Kidney epithelial cell (primary cell): Measurements from ENCODE around the gene ABAT. TPM values are rescaled to one million over a fixed set of nuclear protein-coding genes. Genes with fewer than 3 reads are reported as not detected.

Source experiments
- DNase-seq: peaks from one replicate; pipeline ENCODE4 v3.0.0-alpha.2; 2010; ENCODE audit warnings: low read depth
- H3K27me3 ChIP-seq: 2 replicates; pipeline ENCODE4 v1.6.0; 2011; ENCODE audit warnings: low read length; ENCODE audit not compliant: control insufficient read depth, insufficient read depth
- H3K36me3 ChIP-seq: 2 replicates; pipeline ENCODE4 v1.5.1; 2011; ENCODE audit warnings: low read length; ENCODE audit not compliant: control insufficient read depth, insufficient read depth
- H3K4me3 ChIP-seq: 2 replicates; pipeline ENCODE4 v1.5.1; 2011; ENCODE audit warnings: low read depth, mild to moderate bottlenecking, control low read depth, low read length
- total RNA-seq: library from RNA; depleted of rRNA; stranded (reverse); fragments of >200 nt; gene quantifications from 2 replicates; pipeline ENCODE4 v1.2.3, GENCODE V29; 2015
- TF ChIP-seq, protein P1 (sequence below): IDR thresholded peaks from 2 replicates; pipeline ENCODE4 v1.5.1; 2011; ENCODE audit warnings: mild to moderate bottlenecking, moderate library complexity, low read length, control low read depth, inconsistent platforms; ENCODE audit not compliant: insufficient read depth, poor library complexity, severe bottlenecking

The ABAT gene
- total RNA-seq, 1 donor from 2014 or later: 7.5 TPM

DNA sequence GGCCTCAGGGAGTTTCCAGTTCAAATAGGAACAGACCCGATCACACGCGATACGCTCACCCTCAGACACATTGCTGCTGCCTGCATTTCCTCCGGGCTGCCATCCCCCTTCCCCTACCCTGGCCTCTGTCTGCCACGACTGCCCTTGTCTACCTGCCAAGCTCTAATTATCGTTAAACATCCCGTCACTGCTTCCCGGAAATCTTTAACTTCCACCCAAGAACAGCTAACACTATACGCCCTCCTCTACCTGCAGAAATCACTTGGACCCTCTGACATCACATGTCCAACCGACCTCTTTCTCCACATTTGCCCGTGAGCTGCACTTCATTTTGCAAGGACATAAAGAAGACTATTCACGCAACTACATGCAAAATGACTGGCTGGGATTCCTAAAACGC lies 40.4 kb downstream of the ABAT start:
- Histone ChIP-seq H3K27me3 (peaks cover 12% of the 10 kb centered on the region), H3K36me3 (no peaks in the 10 kb centered on the region), H3K4me3 (no peak overlapping the region)
- TF ChIP-seq, protein P1, sequence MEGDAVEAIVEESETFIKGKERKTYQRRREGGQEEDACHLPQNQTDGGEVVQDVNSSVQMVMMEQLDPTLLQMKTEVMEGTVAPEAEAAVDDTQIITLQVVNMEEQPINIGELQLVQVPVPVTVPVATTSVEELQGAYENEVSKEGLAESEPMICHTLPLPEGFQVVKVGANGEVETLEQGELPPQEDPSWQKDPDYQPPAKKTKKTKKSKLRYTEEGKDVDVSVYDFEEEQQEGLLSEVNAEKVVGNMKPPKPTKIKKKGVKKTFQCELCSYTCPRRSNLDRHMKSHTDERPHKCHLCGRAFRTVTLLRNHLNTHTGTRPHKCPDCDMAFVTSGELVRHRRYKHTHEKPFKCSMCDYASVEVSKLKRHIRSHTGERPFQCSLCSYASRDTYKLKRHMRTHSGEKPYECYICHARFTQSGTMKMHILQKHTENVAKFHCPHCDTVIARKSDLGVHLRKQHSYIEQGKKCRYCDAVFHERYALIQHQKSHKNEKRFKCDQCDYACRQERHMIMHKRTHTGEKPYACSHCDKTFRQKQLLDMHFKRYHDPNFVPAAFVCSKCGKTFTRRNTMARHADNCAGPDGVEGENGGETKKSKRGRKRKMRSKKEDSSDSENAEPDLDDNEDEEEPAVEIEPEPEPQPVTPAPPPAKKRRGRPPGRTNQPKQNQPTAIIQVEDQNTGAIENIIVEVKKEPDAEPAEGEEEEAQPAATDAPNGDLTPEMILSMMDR: no peak
- DNase-seq: no peak

DNA sequence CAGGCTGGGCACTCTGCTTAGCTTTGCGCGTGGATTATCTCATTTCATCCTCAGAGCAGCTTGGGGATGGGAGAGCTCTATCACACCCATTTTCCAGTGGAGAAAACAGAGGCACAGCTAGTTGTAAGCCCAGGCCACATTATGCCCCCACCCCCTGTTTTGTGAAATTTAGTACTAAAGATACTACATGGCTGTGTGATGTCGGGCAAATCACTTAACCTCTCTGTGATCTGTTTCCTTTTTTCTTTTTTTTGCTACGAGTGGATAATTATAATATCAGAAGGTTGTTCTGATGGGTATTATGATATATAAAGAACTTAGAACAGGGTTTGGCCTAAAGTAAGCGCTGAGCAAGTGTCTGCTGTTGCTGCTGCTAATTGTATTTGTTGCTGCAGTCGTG lies 41.6 kb downstream of the ABAT start:
- TF ChIP-seq, protein P1: no peak
- no peaks in the 10 kb centered on the region for H3K36me3 ChIP-seq
- H3K27me3 ChIP-seq: peaks cover 12% of the 10 kb centered on the region
- no peak for DNase-seq
- no peak overlapping the region for H3K4me3 ChIP-seq

DNA sequence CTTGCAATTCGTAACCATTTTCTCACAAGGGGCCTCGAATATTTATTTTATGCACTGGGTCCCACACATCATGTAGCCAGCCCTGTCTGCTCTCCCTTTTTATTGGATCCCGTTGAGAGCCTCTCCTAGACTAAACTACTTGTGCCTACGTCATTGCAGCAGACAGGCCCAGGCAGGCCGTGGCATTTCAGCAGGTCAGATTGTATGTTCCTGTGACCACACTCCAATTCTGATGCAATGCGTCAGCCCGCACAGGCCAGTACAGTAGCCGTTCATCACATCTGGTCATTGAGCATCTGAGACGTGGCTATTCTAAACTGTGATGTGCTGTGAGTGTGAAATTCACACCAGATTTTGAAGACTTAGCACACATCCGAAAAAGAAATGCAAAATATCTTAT lies 42.2 kb downstream of the ABAT start:
- Histone ChIP-seq H3K36me3 (no peaks in the 10 kb centered on the region), H3K4me3 (no peak overlapping the region), H3K27me3 (peaks cover 12% of the 10 kb centered on the region)
- no peak for DNase-seq
- TF ChIP-seq, protein P1: no peak

DNA sequence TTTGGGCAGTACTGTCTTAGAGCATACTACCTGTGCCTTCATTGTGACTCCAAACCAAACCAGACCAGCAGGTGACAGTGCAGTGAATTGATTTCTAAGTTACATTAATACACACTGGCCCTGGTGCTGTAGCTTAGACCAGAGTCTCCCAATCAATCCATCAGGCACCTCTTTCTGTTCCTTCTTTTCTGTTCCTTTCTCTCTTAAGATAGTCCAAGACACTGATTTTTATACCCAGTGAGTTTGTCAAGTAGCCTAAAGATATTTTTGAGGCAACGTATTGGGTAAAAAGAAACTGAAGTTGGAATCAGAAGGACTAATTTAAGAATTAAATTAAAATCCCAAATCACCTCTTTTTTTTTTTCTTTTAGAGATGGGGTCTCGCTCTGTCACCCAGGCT lies 43.1 kb downstream of the ABAT start:
- TF ChIP-seq, protein P1: no peak
- Histone ChIP-seq H3K4me3 (no peak overlapping the region), H3K27me3 (peaks cover 12% of the 10 kb centered on the region), H3K36me3 (no peaks in the 10 kb centered on the region)
- DNase-seq: no peak

DNA sequence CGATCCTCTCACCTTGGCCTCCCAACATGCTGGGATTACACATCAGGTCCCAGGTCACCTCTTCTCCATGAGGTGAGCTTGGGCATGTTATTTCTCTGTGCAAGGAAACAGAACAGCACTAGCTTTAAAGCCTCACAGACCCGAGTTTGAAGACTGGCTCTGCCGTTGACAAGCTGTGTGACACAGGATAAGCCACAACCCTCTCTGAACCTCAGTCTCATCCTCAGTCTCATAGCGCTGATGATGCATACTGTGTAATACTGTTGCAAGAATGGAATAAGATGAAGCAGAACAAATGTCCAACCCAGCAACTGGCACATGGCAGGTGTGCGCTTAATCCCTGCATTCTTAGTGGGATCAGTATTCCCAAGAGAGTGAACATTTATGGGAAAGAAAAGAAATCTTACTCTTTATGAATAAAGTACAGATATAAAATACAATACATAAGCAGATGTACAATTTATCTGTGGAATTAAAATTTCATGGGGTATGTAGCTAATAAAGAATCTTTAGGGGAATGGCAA lies 43.5 kb downstream of the ABAT start:
- TF ChIP-seq, protein P1: no peak
- no peaks in the 10 kb centered on the region for H3K36me3 ChIP-seq

DNA sequence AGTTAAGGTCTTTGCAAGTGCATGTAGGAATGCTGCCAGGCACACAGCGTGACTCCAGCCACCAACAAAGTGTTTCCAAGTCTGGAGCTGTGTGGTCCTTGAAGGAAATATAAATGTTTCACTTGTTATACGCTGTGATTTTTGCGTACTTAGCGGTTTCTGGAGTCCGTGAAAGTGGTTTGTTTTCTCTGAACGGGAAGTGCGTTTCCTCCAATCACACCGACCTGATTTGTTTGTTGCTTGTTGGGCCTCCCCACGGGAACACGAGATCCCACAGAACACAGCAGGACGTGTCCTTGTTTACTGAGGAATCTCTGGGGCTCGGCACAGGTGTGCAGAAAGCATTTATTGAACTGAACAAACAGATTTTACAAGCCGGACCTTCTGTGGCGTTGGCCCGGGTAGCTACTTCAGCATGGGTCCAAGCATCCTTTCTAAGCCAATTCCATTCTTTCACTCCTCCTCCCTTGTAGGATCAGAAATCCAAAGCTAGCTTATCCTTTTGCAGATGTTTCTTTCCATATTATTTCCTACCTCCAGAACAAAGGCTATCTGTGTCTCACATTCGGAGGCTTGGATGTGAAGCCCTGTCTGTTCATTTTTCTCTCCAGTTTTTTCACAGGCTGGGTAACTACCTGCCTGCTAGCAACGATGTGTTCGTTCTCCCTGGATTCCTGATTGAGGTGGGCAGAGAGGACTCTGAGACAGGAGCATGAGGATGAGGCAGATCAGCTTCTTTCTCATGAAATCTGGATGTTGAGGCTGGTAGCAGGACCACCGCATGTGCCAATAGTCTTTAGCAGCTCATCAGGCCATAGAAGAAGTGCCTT lies 44.6 kb downstream of the ABAT start:
- no peak overlapping the region for H3K4me3 ChIP-seq
- H3K36me3 ChIP-seq: no peaks in the 10 kb centered on the region
- no peak for DNase-seq
- TF ChIP-seq, protein P1: no peak
- H3K27me3 ChIP-seq: peaks cover 5% of the 10 kb centered on the region

More for the DNA sequence above, 43.5 kb downstream of the ABAT start:
- H3K4me3 ChIP-seq: no peak overlapping the region
- DNase-seq: no peak
- H3K27me3 ChIP-seq: peaks cover 11% of the 10 kb centered on the region
